Parathyroid adenoma (tissue), 2 donors: Measurements from ENCODE around the gene MAPT.

Source experiments
- H2AFZ ChIP-seq: fragments of 300-600 bp; sonication (generic); one replicate; pipeline ENCODE4 v1.7.0; 2017; ENCODE audit warnings: antibody characterized with exemption, mild to moderate bottlenecking
- H3K27ac ChIP-seq: fragments of 300-600 bp; sonication (generic); one replicate; pipeline ENCODE4 v1.7.0; 2017
- H3K27me3 ChIP-seq: fragments of 300-600 bp; sonication (generic); one replicate; pipeline ENCODE4 v1.7.0; 2017; ENCODE audit warnings: low read length; ENCODE audit not compliant: control insufficient read depth, insufficient read depth
- H3K36me3 ChIP-seq: fragments of 300-600 bp; sonication (generic); one replicate; pipeline ENCODE4 v1.7.0; 2017; ENCODE audit warnings: low read length; ENCODE audit not compliant: control insufficient read depth, insufficient read depth
- H3K4me1 ChIP-seq: fragments of 300-600 bp; sonication (generic); one replicate; pipeline ENCODE4 v1.7.0; 2017; ENCODE audit warnings: control low read depth
- H3K4me2 ChIP-seq: fragments of 300-600 bp; sonication (generic); one replicate; pipeline ENCODE4 v1.7.0; 2017; ENCODE audit warnings: low read length
- H3K4me3 ChIP-seq: fragments of 300-600 bp; sonication (generic); one replicate; pipeline ENCODE4 v1.7.0; 2017; ENCODE audit warnings: low read depth, low read length
- H3K79me2 ChIP-seq: fragments of 300-600 bp; sonication (generic); one replicate; pipeline ENCODE4 v1.7.0; 2017; ENCODE audit warnings: control low read depth
- H3K9ac ChIP-seq: fragments of 300-600 bp; sonication (generic); one replicate; pipeline ENCODE4 v1.7.0; 2017; ENCODE audit warnings: mild to moderate bottlenecking
- H3K9me3 ChIP-seq: fragments of 300-600 bp; sonication (generic); one replicate; pipeline ENCODE4 v1.7.0; 2017; ENCODE audit warnings: low read length; ENCODE audit not compliant: control insufficient read depth
- TF ChIP-seq, protein P1 (sequence below): fragments of 300-600 bp; sonication (generic); IDR thresholded peaks from one replicate; pipeline ENCODE4 v1.7.0; 2017; ENCODE audit warnings: antibody characterized with exemption, mild to moderate bottlenecking
- donor health status: primary hyperparathyroidism.

Gene MAPT

GRCh38 chr17:45949755-45950320 is 55.5 kb downstream of the MAPT start:
- H3K9me3 ChIP-seq = no peaks in the 10 kb centered on the region
- H3K79me2 ChIP-seq = peaks cover 4% of the 10 kb centered on the region
- no peaks in the 10 kb centered on the region for H3K36me3 ChIP-seq
- no peak overlapping the region for H3K9ac ChIP-seq
- no peak overlapping the region for H3K4me2 ChIP-seq
- peaks cover 12% of the 10 kb centered on the region for H3K4me1 ChIP-seq
- TF ChIP-seq, protein P1, sequence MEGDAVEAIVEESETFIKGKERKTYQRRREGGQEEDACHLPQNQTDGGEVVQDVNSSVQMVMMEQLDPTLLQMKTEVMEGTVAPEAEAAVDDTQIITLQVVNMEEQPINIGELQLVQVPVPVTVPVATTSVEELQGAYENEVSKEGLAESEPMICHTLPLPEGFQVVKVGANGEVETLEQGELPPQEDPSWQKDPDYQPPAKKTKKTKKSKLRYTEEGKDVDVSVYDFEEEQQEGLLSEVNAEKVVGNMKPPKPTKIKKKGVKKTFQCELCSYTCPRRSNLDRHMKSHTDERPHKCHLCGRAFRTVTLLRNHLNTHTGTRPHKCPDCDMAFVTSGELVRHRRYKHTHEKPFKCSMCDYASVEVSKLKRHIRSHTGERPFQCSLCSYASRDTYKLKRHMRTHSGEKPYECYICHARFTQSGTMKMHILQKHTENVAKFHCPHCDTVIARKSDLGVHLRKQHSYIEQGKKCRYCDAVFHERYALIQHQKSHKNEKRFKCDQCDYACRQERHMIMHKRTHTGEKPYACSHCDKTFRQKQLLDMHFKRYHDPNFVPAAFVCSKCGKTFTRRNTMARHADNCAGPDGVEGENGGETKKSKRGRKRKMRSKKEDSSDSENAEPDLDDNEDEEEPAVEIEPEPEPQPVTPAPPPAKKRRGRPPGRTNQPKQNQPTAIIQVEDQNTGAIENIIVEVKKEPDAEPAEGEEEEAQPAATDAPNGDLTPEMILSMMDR = no peak
- no peak overlapping the region for H3K4me3 ChIP-seq
- H3K27ac ChIP-seq = no peak overlapping the region
- H2AFZ ChIP-seq = no peak overlapping the region
- no peaks in the 10 kb centered on the region for H3K27me3 ChIP-seq

DNA sequence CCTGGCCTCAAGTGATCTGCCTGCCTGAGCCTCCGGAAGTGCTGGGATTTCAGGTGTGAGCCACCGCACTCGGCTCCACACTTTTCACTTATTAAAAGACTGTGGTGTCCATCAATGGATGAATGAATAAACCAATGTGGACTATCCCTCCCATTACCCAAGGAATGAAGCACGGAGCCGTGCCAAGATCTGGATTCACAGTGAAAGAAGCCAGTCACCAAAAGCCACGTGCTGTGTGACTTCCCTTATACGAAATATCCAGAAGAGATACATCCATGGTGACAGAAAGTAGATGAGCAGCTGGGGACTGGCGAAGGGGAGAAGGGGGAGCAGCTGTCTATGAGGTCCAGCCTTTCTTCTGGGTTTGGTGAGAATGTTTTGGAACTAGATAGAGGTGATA is 56.5 kb downstream of the MAPT start:
- TF ChIP-seq, protein P1 = no peak
- H3K79me2 ChIP-seq = peaks cover 4% of the 10 kb centered on the region
- no peaks in the 10 kb centered on the region for H3K9me3 ChIP-seq
- H3K36me3 ChIP-seq = no peaks in the 10 kb centered on the region
- H3K4me3 ChIP-seq = no peak overlapping the region
- H2AFZ ChIP-seq = no peak overlapping the region
- no peak overlapping the region for H3K9ac ChIP-seq
- H3K4me1 ChIP-seq = peaks cover 12% of the 10 kb centered on the region
- no peak overlapping the region for H3K4me2 ChIP-seq
- H3K27me3 ChIP-seq = no peaks in the 10 kb centered on the region
- H3K27ac ChIP-seq = no peak overlapping the region

- Histone ChIP-seq H3K79me2 (peaks cover 4% of the 10 kb centered on the region), H3K9me3 (no peaks in the 10 kb centered on the region), H3K27ac (no peak overlapping the region), H2AFZ (no peak overlapping the region), H3K4me2 (no peak overlapping the region), H3K36me3 (no peaks in the 10 kb centered on the region), H3K9ac (no peak overlapping the region), H3K27me3 (no peaks in the 10 kb centered on the region), H3K4me1 (peaks cover 12% of the 10 kb centered on the region), H3K4me3 (no peak overlapping the region)
- TF ChIP-seq, protein P1 = no peak
These were observed 57.0 kb downstream of the MAPT start for GRCh38 chr17:45951403-45951802.

DNA sequence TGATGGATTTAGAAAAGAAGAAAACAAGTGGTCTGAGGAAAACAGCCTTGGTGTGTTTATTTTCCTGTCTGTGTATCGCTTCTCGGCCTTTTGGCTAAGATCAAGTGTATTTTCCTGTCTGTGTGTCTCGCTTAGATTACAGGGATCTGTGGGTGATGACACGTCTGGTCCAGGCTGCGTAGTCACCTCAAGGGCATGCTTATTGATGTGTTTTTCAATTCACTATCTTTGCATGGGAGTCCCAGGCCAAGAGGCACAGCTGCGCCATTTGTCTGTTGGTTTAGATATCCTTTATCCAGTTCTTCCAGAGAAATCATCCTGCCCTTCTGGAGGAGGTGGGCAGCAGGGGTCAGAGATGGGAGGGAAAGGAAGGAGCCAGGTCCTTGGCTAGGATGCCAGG is 57.6 kb downstream of the MAPT start:
- Histone ChIP-seq H3K4me2 (no peak overlapping the region), H3K79me2 (peaks cover 4% of the 10 kb centered on the region), H3K36me3 (no peaks in the 10 kb centered on the region), H3K4me1 (peaks cover 12% of the 10 kb centered on the region), H3K27me3 (no peaks in the 10 kb centered on the region), H2AFZ (no peak overlapping the region), H3K4me3 (no peak overlapping the region), H3K9me3 (no peaks in the 10 kb centered on the region), H3K27ac (no peak overlapping the region), H3K9ac (no peak overlapping the region)
- TF ChIP-seq, protein P1 = no peak

GRCh38 chr17:45952814-45953320 is 58.5 kb downstream of the MAPT start:
- Histone ChIP-seq H3K4me1 (peaks cover 12% of the 10 kb centered on the region), H3K4me2 (no peak overlapping the region), H3K9me3 (no peaks in the 10 kb centered on the region), H3K27me3 (no peaks in the 10 kb centered on the region), H2AFZ (no peak overlapping the region), H3K27ac (no peak overlapping the region), H3K4me3 (no peak overlapping the region), H3K79me2 (peaks cover 6% of the 10 kb centered on the region), H3K9ac (no peak overlapping the region), H3K36me3 (no peaks in the 10 kb centered on the region)
- TF ChIP-seq, protein P1 = no peak
